CD4-positive, alpha-beta T cell (primary cell): ENCODE results near the gene STK11. TPM values are rescaled to one million over a fixed set of nuclear protein-coding genes. Genes with fewer than 3 reads are reported as not detected.
A peak's percentile ranks its signal among the peaks of the same experiment; 100 is the strongest.

Source experiments
- ATAC-seq: fragments of 200-7000 bp; cut with Tn5 transposase; one replicate; pipeline ENCODE4 v1.10.0; 2022; ENCODE audit warnings: mild to moderate bottlenecking; ENCODE audit not compliant: poor library complexity
- CTCF ChIA-PET: fragments of 350-600 bp; sonication (Branson Sonifier 250); formaldehyde crosslinking; loops from one replicate; lab custom pipeline; 2021; ENCODE audit warnings: antibody characterized with exemption, inconsistent platforms; lab: Charles Lee
- POLR2A ChIA-PET: fragments of 350-600 bp; sonication (Branson Sonifier 250); formaldehyde crosslinking; loops from one replicate; lab custom pipeline; 2021; ENCODE audit warnings: antibody characterized with exemption, inconsistent platforms; lab: Charles Lee
- DNase-seq, 14 experiments: peaks; one replicate each; pipeline ENCODE4 v3.0.0-alpha.2; 2013 to 2020; ENCODE audit warnings: mixed read lengths in 2 of 14
- H3K27ac ChIP-seq, 2 donors: one replicate each; pipeline versions ENCODE4 v1.5.1 to v1.7.0; 2013; ENCODE audit warnings: low read length in 2 of 2, low read depth in 1 of 2, mild to moderate bottlenecking in 1 of 2
- H3K27me3 ChIP-seq, 2 experiments: 1 replicate in 1 of 2; 2 replicates in 1 of 2; pipeline versions ENCODE4 v1.6.1 to v1.7.0; 2013; ENCODE audit warnings: low read length in 2 of 2, control low read depth in 1 of 2, mild to moderate bottlenecking in 1 of 2, moderate library complexity in 1 of 2; ENCODE audit not compliant: insufficient read depth in 2 of 2, control insufficient read depth in 1 of 2
- H3K36me3 ChIP-seq: one replicate; pipeline ENCODE4 v1.6.1; 2013; ENCODE audit warnings: low read length, control low read depth; ENCODE audit not compliant: insufficient read depth
- H3K4me1 ChIP-seq: one replicate; pipeline ENCODE4 v1.6.1; 2013; ENCODE audit warnings: low read length, control low read depth; ENCODE audit not compliant: insufficient read depth
- H3K4me3 ChIP-seq: one replicate; pipeline ENCODE4 v1.5.1; 2013; ENCODE audit warnings: mild to moderate bottlenecking, low read length, moderate library complexity
- H3K9me3 ChIP-seq, 2 experiments: 1 replicate in 1 of 2; 2 replicates in 1 of 2; pipeline versions ENCODE4 v1.6.1 to v1.7.0; 2013; ENCODE audit warnings: low read length in 2 of 2, mild to moderate bottlenecking in 2 of 2, control low read depth in 1 of 2, moderate library complexity in 1 of 2; ENCODE audit not compliant: control insufficient read depth in 1 of 2, insufficient read depth in 1 of 2
- H3K27ac Mint-ChIP-seq: one replicate; pipeline ENCODE4 v1.8.0; 2020; ENCODE audit warnings: mixed read lengths
- H3K27me3 Mint-ChIP-seq: one replicate; pipeline ENCODE4 v1.8.0; 2021; ENCODE audit warnings: mixed read lengths
- H3K36me3 Mint-ChIP-seq: one replicate; pipeline ENCODE4 v1.8.0; 2021; ENCODE audit warnings: low read depth, mixed read lengths
- H3K4me1 Mint-ChIP-seq: one replicate; pipeline ENCODE4 v1.8.0; 2021; ENCODE audit warnings: low read depth, mixed read lengths
- H3K4me3 Mint-ChIP-seq: one replicate; pipeline ENCODE4 v1.8.0; 2020; ENCODE audit warnings: mild to moderate bottlenecking, mixed read lengths
- H3K9me3 Mint-ChIP-seq: one replicate; pipeline ENCODE4 v1.8.0; 2020; ENCODE audit warnings: mixed read lengths
- intact Hi-C, 2 experiments: fragments of 100-400 bp; cut with DNase I in 1 of 2; cut with micrococcal nuclease in 1 of 2; formaldehyde crosslinking; loops; one replicate each; pipeline versions ENCODE4 v1.15.1 to v1.9.0; 2023 to 2025; cut with DNase I, micrococcal nuclease
- total RNA-seq, 174 experiments: library from RNA in 2 of 174; stranded (reverse) in 2 of 174; gene quantifications; one replicate each; pipeline ENCODE4 v1.2.3 and lab custom pipeline; 2021 to 2026
- TF ChIP-seq, protein P1 (sequence below): fragments of 200-600 bp; IDR thresholded peaks from one replicate; pipeline ENCODE4 v1.8.0; 2022; ENCODE audit warnings: antibody characterized with exemption, mild to moderate bottlenecking

STK11 gene
- total RNA-seq, 2 experiments from 2014 or later, result 49.7 to 53.0 TPM

DNA sequence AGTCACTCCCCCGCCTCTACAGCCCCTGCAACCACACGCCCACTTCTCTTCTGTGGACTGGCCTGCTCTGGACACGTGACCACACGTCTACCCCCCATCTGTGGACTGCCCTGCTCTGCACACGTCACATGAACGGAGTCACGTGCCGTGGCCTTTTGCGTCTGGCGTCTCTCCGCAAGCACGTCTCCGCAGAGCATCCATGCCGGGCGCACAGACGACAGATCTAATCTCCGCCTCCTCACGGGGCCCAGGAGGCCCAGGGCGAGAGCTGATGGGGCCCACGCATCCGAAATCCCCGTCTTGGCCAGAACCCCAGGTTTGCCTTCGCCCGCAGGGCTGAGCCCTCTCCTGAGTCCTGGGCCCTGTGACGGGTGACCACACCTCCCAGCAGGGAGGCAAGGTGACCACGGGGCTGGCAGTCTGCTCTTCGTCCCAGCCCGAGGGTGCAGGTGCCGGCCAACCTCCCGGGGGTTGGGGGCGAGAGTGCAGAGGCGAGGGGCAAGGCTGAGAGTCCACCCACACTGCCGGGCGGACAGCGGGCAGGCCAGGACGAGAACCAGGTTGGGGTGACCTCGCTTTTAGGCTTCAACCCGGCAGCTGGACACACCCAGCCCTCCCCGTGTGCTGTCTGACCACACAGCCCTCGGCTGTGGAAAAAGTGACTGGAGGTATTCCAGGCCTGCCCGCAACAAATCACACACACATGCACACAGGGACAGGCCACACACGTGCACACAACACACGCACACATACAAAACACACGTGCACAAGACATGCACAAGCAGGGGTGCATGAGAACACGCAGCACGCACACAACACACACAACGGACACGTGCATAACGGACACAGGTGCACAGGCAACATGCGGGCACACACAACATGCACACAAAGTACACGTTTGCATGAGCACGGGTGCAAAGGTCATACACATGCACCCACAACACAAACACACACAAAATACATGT, 35.4 kb upstream of the STK11 start:
- Histone ChIP-seq H3K4me3 (no peak overlapping the region), H3K36me3 (peaks cover 19% of the 10 kb centered on the region), H3K9me3 (no peaks in the 10 kb centered on the region), H3K4me1 (peaks cover 65% of the 10 kb centered on the region), H3K27me3 (no peaks in the 10 kb centered on the region), H3K27ac (no peak overlapping the region)
- Mint-ChIP-seq H3K4me3 (peak overlapping the region; percentile 62), H3K27ac (peak overlapping the region; percentile 25), H3K36me3 (peaks cover 12% of the 10 kb centered on the region), H3K4me1 (peaks cover 24% of the 10 kb centered on the region), H3K9me3 (no peaks in the 10 kb centered on the region), H3K27me3 (no peaks in the 10 kb centered on the region)
- no peak for ATAC-seq
- DNase-seq, result no peak
- TF ChIP-seq, protein P1, sequence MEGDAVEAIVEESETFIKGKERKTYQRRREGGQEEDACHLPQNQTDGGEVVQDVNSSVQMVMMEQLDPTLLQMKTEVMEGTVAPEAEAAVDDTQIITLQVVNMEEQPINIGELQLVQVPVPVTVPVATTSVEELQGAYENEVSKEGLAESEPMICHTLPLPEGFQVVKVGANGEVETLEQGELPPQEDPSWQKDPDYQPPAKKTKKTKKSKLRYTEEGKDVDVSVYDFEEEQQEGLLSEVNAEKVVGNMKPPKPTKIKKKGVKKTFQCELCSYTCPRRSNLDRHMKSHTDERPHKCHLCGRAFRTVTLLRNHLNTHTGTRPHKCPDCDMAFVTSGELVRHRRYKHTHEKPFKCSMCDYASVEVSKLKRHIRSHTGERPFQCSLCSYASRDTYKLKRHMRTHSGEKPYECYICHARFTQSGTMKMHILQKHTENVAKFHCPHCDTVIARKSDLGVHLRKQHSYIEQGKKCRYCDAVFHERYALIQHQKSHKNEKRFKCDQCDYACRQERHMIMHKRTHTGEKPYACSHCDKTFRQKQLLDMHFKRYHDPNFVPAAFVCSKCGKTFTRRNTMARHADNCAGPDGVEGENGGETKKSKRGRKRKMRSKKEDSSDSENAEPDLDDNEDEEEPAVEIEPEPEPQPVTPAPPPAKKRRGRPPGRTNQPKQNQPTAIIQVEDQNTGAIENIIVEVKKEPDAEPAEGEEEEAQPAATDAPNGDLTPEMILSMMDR, result no peak
- POLR2A ChIA-PET, result interaction anchor here (0.7 kb wide), 1 partner anchor 105 kb away, joined by 3 read pairs; no protein-coding TSS in a partner anchor
- intact Hi-C loops, result loop anchor here in 1 of 2 experiments (5.0 kb wide), 1 partner anchor 38 kb away; no protein-coding TSS in a partner anchor
- CTCF ChIA-PET, result no interaction called here

DNA sequence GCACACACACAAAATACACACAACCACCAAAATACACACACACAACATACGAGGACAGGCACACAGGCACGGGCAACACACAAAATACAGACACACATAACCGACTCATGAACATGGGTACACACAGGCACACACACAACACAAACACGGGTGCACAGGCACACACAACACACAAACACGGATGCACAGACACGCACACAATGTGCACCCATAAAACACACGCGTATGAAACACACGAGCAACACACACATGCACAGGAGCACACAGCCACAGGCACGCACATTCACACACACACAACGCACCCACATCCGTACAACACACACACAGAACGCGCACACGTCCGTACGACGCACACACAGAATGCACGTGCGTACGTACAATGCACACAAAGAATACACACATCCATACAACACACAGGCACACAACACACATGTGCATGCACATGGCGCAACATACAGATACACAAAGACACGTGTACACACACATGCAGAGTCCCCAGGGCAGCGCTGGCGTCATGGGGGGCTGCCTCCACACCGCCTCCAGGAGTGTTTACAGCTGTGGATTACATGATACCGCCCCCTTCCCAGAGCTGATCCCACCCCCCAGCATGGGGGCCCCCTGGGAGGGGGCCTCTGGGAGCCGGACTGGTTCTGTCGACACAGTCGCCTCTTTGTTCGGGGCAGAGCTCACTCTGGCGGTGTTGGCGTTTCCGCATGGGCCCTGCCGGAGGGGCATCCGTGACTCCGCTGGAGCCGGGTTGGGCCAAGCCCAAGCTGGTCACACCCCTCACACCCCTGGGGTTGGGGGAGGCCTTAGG, 34.4 kb upstream of the STK11 start:
- Histone ChIP-seq H3K4me3 (no peak overlapping the region), H3K9me3 (no peaks in the 10 kb centered on the region), H3K27ac (no peak overlapping the region), H3K36me3 (peaks cover 17% of the 10 kb centered on the region), H3K27me3 (no peaks in the 10 kb centered on the region), H3K4me1 (peaks cover 65% of the 10 kb centered on the region)
- POLR2A ChIA-PET, result no interaction called here
- no peak for ATAC-seq
- Mint-ChIP-seq H3K4me1 (peaks cover 24% of the 10 kb centered on the region), H3K36me3 (peaks cover 12% of the 10 kb centered on the region), H3K27me3 (no peaks in the 10 kb centered on the region), H3K4me3 (peak overlapping the region; percentile 49), H3K9me3 (no peaks in the 10 kb centered on the region), H3K27ac (peak overlapping the region; percentile 25)
- CTCF ChIA-PET, result no interaction called here
- TF ChIP-seq, protein P1, result no peak
- intact Hi-C loops, result loop anchor here in 1 of 2 experiments (5.0 kb wide), 1 partner anchor 39 kb away; no protein-coding TSS in a partner anchor
- no peak for DNase-seq

DNA sequence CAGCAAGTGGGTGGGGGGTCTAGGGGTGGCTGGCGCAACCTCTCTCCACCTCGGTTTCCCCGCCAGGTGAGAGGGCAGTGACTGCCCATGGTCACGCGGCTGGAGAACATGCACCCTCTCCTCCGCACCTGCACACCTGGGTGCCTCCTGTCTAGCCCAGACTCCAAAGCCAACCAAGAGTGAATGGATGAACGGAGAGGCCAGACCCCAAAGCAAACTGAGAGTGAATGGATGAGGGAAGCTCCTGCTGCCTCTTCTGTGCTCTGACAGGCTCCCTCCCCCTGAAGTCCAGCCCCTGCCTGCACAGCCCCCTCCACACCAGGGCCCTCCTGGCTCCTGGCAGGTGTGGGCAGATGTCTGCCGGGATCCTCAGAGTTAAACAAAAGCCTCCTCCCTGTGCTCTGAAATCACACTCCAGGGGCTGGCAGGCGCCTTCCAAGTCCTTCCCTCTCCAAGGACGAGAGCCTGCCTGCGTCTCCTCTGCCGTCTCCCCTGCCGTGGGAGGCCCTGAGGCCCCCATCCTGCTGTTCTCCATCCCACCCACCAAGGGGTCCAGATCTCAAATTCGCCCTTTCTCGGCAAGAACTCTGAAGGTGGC, 33.7 kb upstream of the STK11 start:
- Mint-ChIP-seq H3K4me1 (peaks cover 24% of the 10 kb centered on the region), H3K27ac (peak overlapping the region; percentile 91), H3K27me3 (no peaks in the 10 kb centered on the region), H3K4me3 (peak overlapping the region; percentile 91), H3K9me3 (no peaks in the 10 kb centered on the region), H3K36me3 (peaks cover 12% of the 10 kb centered on the region)
- Histone ChIP-seq H3K4me1 (peaks cover 65% of the 10 kb centered on the region), H3K4me3 (no peak overlapping the region), H3K27ac (no peak overlapping the region), H3K36me3 (peaks cover 17% of the 10 kb centered on the region), H3K27me3 (no peaks in the 10 kb centered on the region), H3K9me3 (no peaks in the 10 kb centered on the region)
- no peak for DNase-seq
- intact Hi-C loops, result loop anchor here in 1 of 2 experiments (5.0 kb wide), 1 partner anchor 40 kb away; no protein-coding TSS in a partner anchor
- TF ChIP-seq, protein P1, result no peak
- CTCF ChIA-PET, result no interaction called here
- ATAC-seq, result no peak
- POLR2A ChIA-PET, result no interaction called here
